Keratinocyte (primary cell): Measurements from ENCODE around the gene TIFAB. TPM values are rescaled to one million over a fixed set of nuclear protein-coding genes. Genes with fewer than 3 reads are reported as not detected.

ENCODE experiments used
- DNase-seq: peaks from one replicate; pipeline ENCODE4 v3.0.0-alpha.2; 2011; ENCODE audit warnings: low read depth, missing footprints, low spot score
- FAIRE-seq: peaks from 2 replicates; lab custom pipeline; 2011; peaks lifted over from hg19 to GRCh38; lab: Jason Lieb, UNC
- H2AFZ ChIP-seq: 2 replicates; pipeline ENCODE4 v1.6.0; 2012; ENCODE audit warnings: low read length, control low read depth, inconsistent platforms; ENCODE audit not compliant: control insufficient read depth
- H3K27ac ChIP-seq: 2 replicates; pipeline ENCODE4 v1.5.1; 2011; ENCODE audit warnings: low read length; ENCODE audit not compliant: control insufficient read depth, insufficient read depth
- H3K27me3 ChIP-seq: 3 replicates; pipeline ENCODE4 v1.6.0; 2011; ENCODE audit warnings: low read length; ENCODE audit not compliant: control insufficient read depth, insufficient read depth; ENCODE audit errors: extremely low read depth
- H3K36me3 ChIP-seq, 2 experiments: 2 replicates in 1 of 2; 3 replicates in 1 of 2; pipeline ENCODE4 v1.5.1; 2011; ENCODE audit warnings: low read length in 2 of 2, mild to moderate bottlenecking in 1 of 2; ENCODE audit not compliant: control insufficient read depth in 2 of 2, insufficient read depth in 2 of 2; ENCODE audit errors: extremely low read depth in 1 of 2
- H3K4me1 ChIP-seq: 3 replicates; pipeline ENCODE4 v1.5.1; 2011; ENCODE audit warnings: low read length; ENCODE audit not compliant: control insufficient read depth, insufficient read depth; ENCODE audit errors: extremely low read depth
- H3K4me2 ChIP-seq: 3 replicates; pipeline ENCODE4 v1.6.0; 2011; ENCODE audit warnings: low read depth, low read length; ENCODE audit not compliant: control insufficient read depth, insufficient read depth; ENCODE audit errors: extremely low read depth
- H3K4me3 ChIP-seq, 3 experiments: fragments of 200-600 bp in 1 of 3; sonication (generic) in 1 of 3; 2 replicates in 2 of 3; 3 replicates in 1 of 3; pipeline ENCODE4 v1.5.1; 2011 to 2016; ENCODE audit warnings: low read length in 3 of 3, mild to moderate bottlenecking in 3 of 3, control low read depth in 2 of 3, inconsistent platforms in 1 of 3, low read depth in 1 of 3, mixed read lengths in 1 of 3, mixed run types in 1 of 3, moderate library complexity in 1 of 3; ENCODE audit not compliant: control insufficient read depth in 2 of 3, insufficient read depth in 2 of 3; ENCODE audit errors: extremely low read depth in 1 of 3
- H3K79me2 ChIP-seq: 2 replicates; pipeline ENCODE4 v1.6.0; 2012; ENCODE audit warnings: low read length; ENCODE audit not compliant: control insufficient read depth, insufficient read depth
- H3K9ac ChIP-seq: 3 replicates; pipeline ENCODE4 v1.6.0; 2011; ENCODE audit warnings: low read length; ENCODE audit not compliant: control insufficient read depth, insufficient read depth; ENCODE audit errors: extremely low read depth
- H3K9me1 ChIP-seq: 3 replicates; pipeline ENCODE4 v1.6.0; 2011; ENCODE audit warnings: low read length; ENCODE audit not compliant: control insufficient read depth, insufficient read depth; ENCODE audit errors: extremely low read depth
- H3K9me3 ChIP-seq: 2 replicates; pipeline ENCODE4 v1.5.1; 2012; ENCODE audit warnings: low read depth, low read length; ENCODE audit not compliant: control insufficient read depth
- H4K20me1 ChIP-seq: 3 replicates; pipeline ENCODE4 v1.6.0; 2011; ENCODE audit warnings: low read length; ENCODE audit not compliant: control insufficient read depth, insufficient read depth; ENCODE audit errors: extremely low read depth
- CTCF ChIP-seq, 3 experiments: IDR thresholded peaks in 1 of 3; conservative IDR thresholded peaks in 1 of 3; optimal IDR thresholded peaks in 1 of 3; 2 replicates in 2 of 3; 3 replicates in 1 of 3; pipeline versions ENCODE3 to v1.5.1; 2011; ENCODE audit warnings: low read length in 3 of 3, mild to moderate bottlenecking in 3 of 3, moderate library complexity in 2 of 3, control low read depth in 1 of 3, inconsistent platforms in 1 of 3; ENCODE audit not compliant: insufficient read depth in 2 of 3; ENCODE audit errors: extremely low read depth in 1 of 3
- EZH2 ChIP-seq: IDR thresholded peaks from one replicate; pipeline ENCODE4 v1.6.1; 2012; ENCODE audit warnings: inconsistent platforms, mild to moderate bottlenecking, low read length, moderate library complexity
- dilution Hi-C: fragments of 300-500 bp; cut with MboI; formaldehyde crosslinking; loops from one replicate; pipeline ENCODE4 v1.7.0; 2020; ENCODE audit warnings: low sequenced_read_pairs; ENCODE audit not compliant: extremely low pct_ligation_motif_present
- polyA plus RNA-seq, 5 experiments: library from polyadenylated mRNA; depleted of rRNA in 3 of 5; stranded (reverse) in 3 of 5; stranded (forward) in 1 of 5; unstranded in 1 of 5; fragments of >200 nt; gene quantifications; 1 replicate in 1 of 5; 2 replicates in 3 of 5; 3 replicates in 1 of 5; pipeline versions ENCODE4 v1.2.1 to v1.2.3, GENCODE V29; 2011 to 2012; ENCODE audit warnings: missing spikeins in 2 of 5, low read depth in 1 of 5, low replicate concordance in 1 of 5

Gene TIFAB
- polyA plus RNA-seq, 1 donor (not counting 4 experiments of a cell fraction or from before 2014, with no cell fraction given): not detected

DNA sequence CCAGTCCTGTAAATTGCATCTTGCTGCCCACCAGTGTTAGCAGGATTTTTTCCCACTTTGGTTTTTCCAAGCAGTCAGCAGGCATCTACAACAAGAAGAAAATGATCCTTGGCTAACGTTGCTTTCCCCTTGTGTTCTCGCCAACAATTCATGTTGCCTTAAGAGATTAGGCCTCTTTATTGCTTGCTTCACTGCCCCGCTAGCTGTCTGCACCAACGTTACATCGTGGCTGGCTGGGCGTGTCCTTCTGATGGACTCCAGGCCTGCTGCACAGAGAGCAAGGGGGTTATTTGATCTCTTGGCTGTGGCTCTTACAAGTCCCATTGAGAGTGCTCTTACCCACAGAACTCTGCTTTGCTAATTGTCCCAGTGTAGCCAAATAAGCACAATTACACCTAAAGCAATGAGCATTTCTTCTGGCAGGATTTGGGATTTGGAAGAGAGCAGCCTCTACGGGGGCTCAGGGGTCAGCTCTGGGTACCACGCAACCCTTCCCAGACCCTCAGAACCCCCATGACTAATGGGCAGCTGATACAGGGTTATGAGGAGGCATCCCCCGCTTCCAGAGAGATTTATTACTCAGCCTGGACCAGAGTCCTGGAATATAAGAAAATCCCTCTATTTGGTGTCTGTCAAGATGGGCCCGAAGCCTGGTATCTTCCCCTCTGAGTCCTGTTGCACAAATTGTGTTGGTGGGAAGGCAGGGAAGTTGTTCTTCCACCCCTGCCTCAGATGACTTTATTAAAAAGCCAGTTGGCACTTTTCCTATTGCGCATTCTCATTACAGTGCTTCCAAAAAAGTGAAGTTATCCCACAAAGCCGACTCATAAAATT lies 22.6 kb downstream of the TIFAB start:
- no peaks in the 10 kb centered on the region for H3K9me1 ChIP-seq
- H3K4me1 ChIP-seq: no peaks in the 10 kb centered on the region
- peaks cover 4% of the 10 kb centered on the region for H3K9me3 ChIP-seq
- DNase-seq: no peak
- H3K4me2 ChIP-seq: no peak overlapping the region
- no peak overlapping the region for H2AFZ ChIP-seq
- no peaks in the 10 kb centered on the region for H4K20me1 ChIP-seq
- H3K27me3 ChIP-seq: peaks cover 7% of the 10 kb centered on the region
- H3K9ac ChIP-seq: no peak overlapping the region
- no peak for TF ChIP-seq EZH2
- no peak for TF ChIP-seq CTCF (optimal IDR thresholded peaks at IDR 0.05 in 1 of 3, IDR thresholded peaks at IDR 0.05 in 1 of 3, conservative IDR thresholded peaks at IDR 0.05 in 1 of 3; ENCODE audit: extremely low read depth in 1 of 3, insufficient read depth in 2 of 3, low read length in 3 of 3)
- no peaks in the 10 kb centered on the region for H3K36me3 ChIP-seq
- no peak overlapping the region for H3K27ac ChIP-seq
- no peak overlapping the region for H3K4me3 ChIP-seq
- no peak for FAIRE-seq
- dilution Hi-C loops: no loop called here
- H3K79me2 ChIP-seq: no peaks in the 10 kb centered on the region

DNA sequence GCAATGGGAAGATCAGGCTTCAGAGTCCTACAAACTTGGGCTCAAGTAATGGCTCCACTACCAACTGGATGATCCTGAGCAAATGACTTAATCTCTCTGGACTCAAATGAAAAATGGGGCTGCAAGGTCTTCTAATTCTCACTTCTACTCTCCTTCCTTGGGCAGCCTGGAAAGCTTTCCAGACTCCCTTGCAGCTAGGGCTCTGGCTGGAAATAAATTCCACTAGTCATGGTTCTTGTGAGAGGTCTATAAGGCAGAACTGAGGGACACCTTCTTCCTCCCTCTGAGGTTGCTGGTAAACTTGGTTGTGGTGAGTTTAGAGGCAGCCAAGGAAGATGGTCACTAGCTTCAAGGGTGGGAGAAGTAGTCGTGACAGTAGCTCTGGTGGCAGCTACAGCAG lies 23.6 kb downstream of the TIFAB start:
- FAIRE-seq: no peak

More for the DNA sequence above, 23.6 kb downstream of the TIFAB start:
- Histone ChIP-seq H3K4me2 (no peak overlapping the region), H3K9me3 (peaks cover 4% of the 10 kb centered on the region), H2AFZ (no peak overlapping the region), H3K4me1 (peaks cover 3% of the 10 kb centered on the region), H3K9ac (no peak overlapping the region), H3K79me2 (no peaks in the 10 kb centered on the region), H3K27ac (no peak overlapping the region), H3K9me1 (no peaks in the 10 kb centered on the region), H3K4me3 (no peak overlapping the region), H3K27me3 (peaks cover 4% of the 10 kb centered on the region), H4K20me1 (no peaks in the 10 kb centered on the region), H3K36me3 (no peaks in the 10 kb centered on the region)
- no peak for TF ChIP-seq CTCF (optimal IDR thresholded peaks at IDR 0.05 in 1 of 3, IDR thresholded peaks at IDR 0.05 in 1 of 3, conservative IDR thresholded peaks at IDR 0.05 in 1 of 3; ENCODE audit: extremely low read depth in 1 of 3, insufficient read depth in 2 of 3, low read length in 3 of 3)
- TF ChIP-seq EZH2: no peak
- DNase-seq: no peak
- dilution Hi-C loops: no loop called here
